Lower lobe of right lung (tissue), 2 donors: ENCODE measurements around the gene DAZAP1. TPM values are rescaled to one million over a fixed set of nuclear protein-coding genes. Genes with fewer than 3 reads are reported as not detected.
"Not testable (repeated sequence)": the region's sequence is repeated elsewhere in the genome, so short reads cannot be mapped to it uniquely, and the experiment has no call there.

Source experiments
- ATAC-seq, 2 donors: fragments of 200-7000 bp; cut with Tn5 transposase; one replicate each; pipeline ENCODE4 v1.9.1; 2020 to 2022; ENCODE audit warnings: mild to moderate bottlenecking in 2 of 2, moderate library complexity in 2 of 2
- DNase-seq: peaks from one replicate; pipeline ENCODE4 v3.0.0-alpha.2; 2020
- H3K27ac ChIP-seq: fragments of 200-600 bp; one replicate; pipeline ENCODE4 v1.8.0; 2022
- H3K27me3 ChIP-seq: fragments of 200-600 bp; one replicate; pipeline ENCODE4 v1.8.0; 2022; ENCODE audit warnings: low read depth
- H3K36me3 ChIP-seq: fragments of 200-600 bp; one replicate; pipeline ENCODE4 v1.8.0; 2022; ENCODE audit warnings: mild to moderate bottlenecking
- H3K4me1 ChIP-seq: fragments of 200-600 bp; one replicate; pipeline ENCODE4 v1.8.0; 2022
- H3K4me3 ChIP-seq: fragments of 200-600 bp; one replicate; pipeline ENCODE4 v1.8.0; 2022; ENCODE audit warnings: mild to moderate bottlenecking
- H3K9me3 ChIP-seq: fragments of 200-600 bp; one replicate; pipeline ENCODE4 v1.8.0; 2022
- CTCF ChIP-seq: fragments of 200-600 bp; IDR thresholded peaks from one replicate; pipeline ENCODE4 v1.8.0; 2022; ENCODE audit warnings: antibody characterized with exemption, mild to moderate bottlenecking
- intact Hi-C: fragments of 100-400 bp; cut with DNase I; formaldehyde crosslinking; loops from one replicate; pipeline ENCODE4 v1.11.0; 2022
- total RNA-seq: library from RNA; stranded (reverse); fragmentation: NEBNext Ultra II Directional; extraction: Animal tissue kit (Norgen Biotek cat#: 25700); gene quantifications from one replicate; pipeline ENCODE4 v1.2.1, GENCODE V29; 2021
- donor health status: DM: no; HTN: yes; CAD: no; lungs with severe emphysema.

Gene DAZAP1
- total RNA-seq, 1 donor from 2014 or later: 89.4 TPM

- H3K27me3 ChIP-seq: no peaks in the 10 kb centered on the region
- H3K9me3 ChIP-seq: no peaks in the 10 kb centered on the region
- peaks cover 75% of the 10 kb centered on the region for H3K4me1 ChIP-seq
- H3K36me3 ChIP-seq: peaks cover 51% of the 10 kb centered on the region
- intact Hi-C loops: no loop called here
- no peak for TF ChIP-seq CTCF
- no peak for DNase-seq
- H3K4me3 ChIP-seq: peak overlapping the region; percentile 32
- H3K27ac ChIP-seq: peak overlapping the region; percentile 85
- peak in 1 of 2 donors; percentile 3 for ATAC-seq
These were observed 8.8 kb downstream of the DAZAP1 start for GRCh38 chr19:1416014-1416841.

GRCh38 chr19:1417145-1417544, 9.8 kb downstream of the DAZAP1 start:
- DNase-seq: no peak

GRCh38 chr19:1417681-1418495, 10.5 kb downstream of the DAZAP1 start:
- ATAC-seq (no peak), DNase-seq (no peak)
- intact Hi-C loops: no loop called here
- H3K4me1 ChIP-seq: peaks cover 58% of the 10 kb centered on the region
- no peaks in the 10 kb centered on the region for H3K9me3 ChIP-seq
- peaks cover 59% of the 10 kb centered on the region for H3K36me3 ChIP-seq
- H3K4me3 ChIP-seq: no peak overlapping the region
- peak overlapping the region; percentile 24 for H3K27ac ChIP-seq
- TF ChIP-seq CTCF: no peak
- H3K27me3 ChIP-seq: no peaks in the 10 kb centered on the region

More at GRCh38 chr19:1417145-1417544, 9.8 kb downstream of the DAZAP1 start:
- intact Hi-C loops: no loop called here
- no peak overlapping the region for H3K4me3 ChIP-seq
- no peak for TF ChIP-seq CTCF
- no peak for ATAC-seq
- H3K9me3 ChIP-seq: no peaks in the 10 kb centered on the region
- peaks cover 55% of the 10 kb centered on the region for H3K36me3 ChIP-seq
- peaks cover 66% of the 10 kb centered on the region for H3K4me1 ChIP-seq
- H3K27me3 ChIP-seq: no peaks in the 10 kb centered on the region
- peak overlapping the region; percentile 85 for H3K27ac ChIP-seq

- H3K27me3 ChIP-seq: no peaks in the 10 kb centered on the region
- intact Hi-C loops: no loop called here
- peaks cover 59% of the 10 kb centered on the region for H3K36me3 ChIP-seq
- ATAC-seq (no peak), DNase-seq (no peak)
- H3K4me3 ChIP-seq: no peak overlapping the region
- H3K27ac ChIP-seq: no peak overlapping the region
- H3K4me1 ChIP-seq: peaks cover 53% of the 10 kb centered on the region
- no peak for TF ChIP-seq CTCF
- H3K9me3 ChIP-seq: no peaks in the 10 kb centered on the region
These were observed 11.1 kb downstream of the DAZAP1 start for GRCh38 chr19:1418496-1418775.

- no peak overlapping the region for H3K27ac ChIP-seq
- ATAC-seq (no peak), DNase-seq (no peak)
- peaks cover 62% of the 10 kb centered on the region for H3K36me3 ChIP-seq
- intact Hi-C loops: no loop called here
- no peaks in the 10 kb centered on the region for H3K9me3 ChIP-seq
- H3K4me1 ChIP-seq: peaks cover 46% of the 10 kb centered on the region
- TF ChIP-seq CTCF: no peak
- H3K4me3 ChIP-seq: no peak overlapping the region
- no peaks in the 10 kb centered on the region for H3K27me3 ChIP-seq
These were observed 11.8 kb downstream of the DAZAP1 start for GRCh38 chr19:1418951-1419738.

GRCh38 chr19:1420085-1420484, 12.7 kb downstream of the DAZAP1 start:
- H3K27ac ChIP-seq, H3K27me3 ChIP-seq, DNase-seq, intact Hi-C loops, H3K4me3 ChIP-seq, ATAC-seq, H3K9me3 ChIP-seq: not testable (repeated sequence)
- Histone ChIP-seq H3K36me3 (peaks cover 70% of the 10 kb centered on the region), H3K4me1 (peaks cover 37% of the 10 kb centered on the region)
